ENCODE data around the gene RASSF7. TPM values are rescaled to one million over a fixed set of nuclear protein-coding genes. Genes with fewer than 3 reads are reported as not detected.

Gene RASSF7
- polyA plus RNA-seq, 1 donor from 2014 or later = 37.1 TPM

DNA sequence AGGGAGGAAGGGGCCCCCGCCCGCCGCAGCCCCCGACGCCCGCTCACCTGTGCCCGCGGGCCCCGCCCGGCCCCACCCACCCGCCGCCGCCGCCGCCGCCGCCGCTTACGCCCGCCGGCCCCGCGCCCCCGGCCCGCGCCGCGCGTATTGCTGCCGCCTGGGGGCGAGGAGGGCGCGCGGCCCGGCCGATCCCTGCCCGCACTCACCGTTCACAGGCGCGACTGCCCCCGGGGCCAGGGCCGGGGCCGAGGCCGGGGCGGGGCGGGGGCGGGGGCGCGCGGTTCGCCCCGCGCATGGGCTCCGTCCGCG is 25.6 kb upstream of the RASSF7 start:
- H3K9me2 ChIP-seq (ENCODE audit: insufficient read depth, low read length) = no peaks in the 10 kb centered on the region
- no peak overlapping the region for H2AFZ ChIP-seq (ENCODE audit: low read depth, low read length)
- H3K4me3 ChIP-seq (ENCODE audit: low read length) = peak overlapping the region; percentile 92
- H3K9me3 ChIP-seq (ENCODE audit: low read length) = no peaks in the 10 kb centered on the region
- no peaks in the 10 kb centered on the region for H3K36me3 ChIP-seq (ENCODE audit: insufficient read depth, low read length)
- H3K79me2 ChIP-seq (replicated peaks; ENCODE audit: insufficient read depth, low read length) = peaks cover 8% of the 10 kb centered on the region
- H3K27ac ChIP-seq (ENCODE audit: low read length) = no peak overlapping the region
- H3K4me2 ChIP-seq (ENCODE audit: low read length) = no peak overlapping the region
- TF ChIP-seq MXI1 (conservative IDR thresholded peaks at IDR 0.05; ENCODE audit: poor library complexity, severe bottlenecking) (no peak), EZH2 (IDR thresholded peaks at IDR 0.05; ENCODE audit: borderline replicate concordance, insufficient read depth, low read length, poor library complexity, severe bottlenecking) (no peak), SMC3 (conservative IDR thresholded peaks at IDR 0.05; ENCODE audit: poor library complexity) (no peak), TAF1 (IDR thresholded peaks at IDR 0.05; ENCODE audit: low read depth) (no peak), RAD21 (conservative IDR thresholded peaks at IDR 0.05) (no peak), EP300 (conservative IDR thresholded peaks at IDR 0.05; ENCODE audit: poor library complexity, severe bottlenecking) (no peak), POLR2AphosphoS5 (IDR thresholded peaks at IDR 0.05) (no peak)
- TF ChIP-seq, protein P1, sequence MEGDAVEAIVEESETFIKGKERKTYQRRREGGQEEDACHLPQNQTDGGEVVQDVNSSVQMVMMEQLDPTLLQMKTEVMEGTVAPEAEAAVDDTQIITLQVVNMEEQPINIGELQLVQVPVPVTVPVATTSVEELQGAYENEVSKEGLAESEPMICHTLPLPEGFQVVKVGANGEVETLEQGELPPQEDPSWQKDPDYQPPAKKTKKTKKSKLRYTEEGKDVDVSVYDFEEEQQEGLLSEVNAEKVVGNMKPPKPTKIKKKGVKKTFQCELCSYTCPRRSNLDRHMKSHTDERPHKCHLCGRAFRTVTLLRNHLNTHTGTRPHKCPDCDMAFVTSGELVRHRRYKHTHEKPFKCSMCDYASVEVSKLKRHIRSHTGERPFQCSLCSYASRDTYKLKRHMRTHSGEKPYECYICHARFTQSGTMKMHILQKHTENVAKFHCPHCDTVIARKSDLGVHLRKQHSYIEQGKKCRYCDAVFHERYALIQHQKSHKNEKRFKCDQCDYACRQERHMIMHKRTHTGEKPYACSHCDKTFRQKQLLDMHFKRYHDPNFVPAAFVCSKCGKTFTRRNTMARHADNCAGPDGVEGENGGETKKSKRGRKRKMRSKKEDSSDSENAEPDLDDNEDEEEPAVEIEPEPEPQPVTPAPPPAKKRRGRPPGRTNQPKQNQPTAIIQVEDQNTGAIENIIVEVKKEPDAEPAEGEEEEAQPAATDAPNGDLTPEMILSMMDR (IDR thresholded peaks at IDR 0.05; ENCODE audit: poor library complexity, severe bottlenecking) = no peak
- TF ChIP-seq, protein P2, sequence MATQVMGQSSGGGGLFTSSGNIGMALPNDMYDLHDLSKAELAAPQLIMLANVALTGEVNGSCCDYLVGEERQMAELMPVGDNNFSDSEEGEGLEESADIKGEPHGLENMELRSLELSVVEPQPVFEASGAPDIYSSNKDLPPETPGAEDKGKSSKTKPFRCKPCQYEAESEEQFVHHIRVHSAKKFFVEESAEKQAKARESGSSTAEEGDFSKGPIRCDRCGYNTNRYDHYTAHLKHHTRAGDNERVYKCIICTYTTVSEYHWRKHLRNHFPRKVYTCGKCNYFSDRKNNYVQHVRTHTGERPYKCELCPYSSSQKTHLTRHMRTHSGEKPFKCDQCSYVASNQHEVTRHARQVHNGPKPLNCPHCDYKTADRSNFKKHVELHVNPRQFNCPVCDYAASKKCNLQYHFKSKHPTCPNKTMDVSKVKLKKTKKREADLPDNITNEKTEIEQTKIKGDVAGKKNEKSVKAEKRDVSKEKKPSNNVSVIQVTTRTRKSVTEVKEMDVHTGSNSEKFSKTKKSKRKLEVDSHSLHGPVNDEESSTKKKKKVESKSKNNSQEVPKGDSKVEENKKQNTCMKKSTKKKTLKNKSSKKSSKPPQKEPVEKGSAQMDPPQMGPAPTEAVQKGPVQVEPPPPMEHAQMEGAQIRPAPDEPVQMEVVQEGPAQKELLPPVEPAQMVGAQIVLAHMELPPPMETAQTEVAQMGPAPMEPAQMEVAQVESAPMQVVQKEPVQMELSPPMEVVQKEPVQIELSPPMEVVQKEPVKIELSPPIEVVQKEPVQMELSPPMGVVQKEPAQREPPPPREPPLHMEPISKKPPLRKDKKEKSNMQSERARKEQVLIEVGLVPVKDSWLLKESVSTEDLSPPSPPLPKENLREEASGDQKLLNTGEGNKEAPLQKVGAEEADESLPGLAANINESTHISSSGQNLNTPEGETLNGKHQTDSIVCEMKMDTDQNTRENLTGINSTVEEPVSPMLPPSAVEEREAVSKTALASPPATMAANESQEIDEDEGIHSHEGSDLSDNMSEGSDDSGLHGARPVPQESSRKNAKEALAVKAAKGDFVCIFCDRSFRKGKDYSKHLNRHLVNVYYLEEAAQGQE (IDR thresholded peaks at IDR 0.05; ENCODE audit: borderline replicate concordance) = no peak
- no peaks in the 10 kb centered on the region for H3F3A ChIP-seq (ENCODE audit: insufficient read depth, low read length, poor library complexity, severe bottlenecking)
- H3K27me3 ChIP-seq (ENCODE audit: insufficient read depth, low read depth, low read length) = no peaks in the 10 kb centered on the region
- H4K20me1 ChIP-seq (ENCODE audit: insufficient read depth) = no peaks in the 10 kb centered on the region
- H3K9ac ChIP-seq (ENCODE audit: low read length) = peak overlapping the region; percentile 82

DNA sequence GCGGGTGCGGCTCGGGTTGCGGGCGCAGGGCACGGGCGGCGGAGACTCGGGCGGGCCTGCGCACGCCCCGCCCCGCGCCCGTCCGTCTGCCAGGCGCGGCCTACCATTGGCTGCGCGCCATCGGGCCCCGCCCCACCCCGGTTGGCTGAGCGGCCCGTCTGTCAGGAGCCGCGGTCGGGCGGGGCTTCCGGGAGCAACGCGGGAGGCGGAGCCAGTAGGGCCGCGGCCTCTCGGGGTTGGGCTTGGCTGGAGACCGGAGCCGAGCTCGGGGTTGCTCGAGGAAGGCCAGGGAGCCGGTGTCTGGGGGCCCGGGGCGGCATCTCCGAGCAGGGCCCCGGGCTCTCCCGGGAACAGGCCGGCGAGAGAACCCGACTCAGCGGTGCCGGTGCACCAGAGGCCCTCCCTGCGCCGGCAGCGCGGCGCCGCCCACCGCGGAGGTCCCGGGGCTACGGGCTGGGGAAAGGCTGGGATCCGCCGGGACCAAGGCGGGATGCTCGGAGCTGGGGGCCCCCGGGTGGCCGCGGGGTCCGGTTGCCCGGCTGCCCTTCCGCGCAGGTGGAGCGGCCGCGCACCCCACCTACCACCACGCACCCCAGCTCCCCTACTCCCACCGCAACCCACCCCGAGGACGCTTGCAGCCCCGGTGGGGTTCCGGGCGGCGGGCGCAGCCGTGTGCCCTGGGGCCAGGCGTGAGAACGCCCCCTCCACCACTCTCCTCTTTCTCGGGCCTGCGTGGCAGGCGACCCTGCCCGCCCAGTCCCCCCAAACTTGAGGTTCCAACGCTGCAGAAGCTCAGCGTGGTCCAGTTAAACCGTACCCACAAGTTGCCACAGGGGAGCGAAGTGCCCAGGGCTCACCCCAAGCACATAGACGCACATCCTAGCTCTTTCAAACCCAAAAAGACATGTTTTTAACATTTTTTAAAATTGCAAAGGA is 25.0 kb upstream of the RASSF7 start, which contains the start of gene HRAS:
Gene HRAS (minus strand): TSS at position 58 of the 936 bp plus-strand sequence.
- no peaks in the 10 kb centered on the region for H3K9me3 ChIP-seq (ENCODE audit: low read length)
- peaks cover 8% of the 10 kb centered on the region for H3K79me2 ChIP-seq (replicated peaks; ENCODE audit: insufficient read depth, low read length)
- no peaks in the 10 kb centered on the region for H3K27me3 ChIP-seq (ENCODE audit: insufficient read depth, low read depth, low read length)
- no peaks in the 10 kb centered on the region for H3K36me3 ChIP-seq (ENCODE audit: insufficient read depth, low read length)
- H3K4me2 ChIP-seq (ENCODE audit: low read length) = peak within 1 kb of the TSS; percentile 80
- TF ChIP-seq, protein P2 (IDR thresholded peaks at IDR 0.05; ENCODE audit: borderline replicate concordance) = peak; percentile 32
- TF ChIP-seq RAD21 (conservative IDR thresholded peaks at IDR 0.05) (no peak), TAF1 (IDR thresholded peaks at IDR 0.05; ENCODE audit: low read depth) (peak; percentile 73), SMC3 (conservative IDR thresholded peaks at IDR 0.05; ENCODE audit: poor library complexity) (peak; percentile 34), MXI1 (conservative IDR thresholded peaks at IDR 0.05; ENCODE audit: poor library complexity, severe bottlenecking) (peak; percentile 52), POLR2AphosphoS5 (IDR thresholded peaks at IDR 0.05) (peak; percentile 90)
- TF ChIP-seq, protein P1 (IDR thresholded peaks at IDR 0.05; ENCODE audit: poor library complexity, severe bottlenecking) = no peak
- H3F3A ChIP-seq (ENCODE audit: insufficient read depth, low read length, poor library complexity, severe bottlenecking) = no peaks in the 10 kb centered on the region
- H2AFZ ChIP-seq (ENCODE audit: low read depth, low read length) = peak within 1 kb of the TSS; percentile 40
- no peaks in the 10 kb centered on the region for H3K9me2 ChIP-seq (ENCODE audit: insufficient read depth, low read length)
- peak within 1 kb of the TSS; percentile 83 for H3K9ac ChIP-seq (ENCODE audit: low read length)
- peak within 1 kb of the TSS; percentile 92 for H3K4me3 ChIP-seq (ENCODE audit: low read length)
- H4K20me1 ChIP-seq (ENCODE audit: insufficient read depth) = no peaks in the 10 kb centered on the region
- H3K27ac ChIP-seq (ENCODE audit: low read length) = peak within 1 kb of the TSS; percentile 79
